GM12878 (cell line): ENCODE results near the gene COL13A1. TPM values are rescaled to one million over a fixed set of nuclear protein-coding genes. Genes with fewer than 3 reads are reported as not detected.

Experiments
- ATAC-seq: fragments of 200-7000 bp; cut with Tn5 transposase; 3 replicates; pipeline ENCODE4 v1.9.1; 2020; ENCODE audit warnings: mild to moderate bottlenecking, moderate library complexity
- BruUV-seq: library from RNA; stranded (reverse); fragments of 400-500 nt; replicated peaks from 2 replicates; lab custom pipeline; 2021; lab: Mats Ljungman, UMichigan
- CTCF ChIA-PET: fragments of 300-600 bp; sonication (Branson Sonifier 250); formaldehyde crosslinking; extraction: SDS; loops from one replicate; lab custom pipeline; 2021; ENCODE audit warnings: inconsistent platforms; lab: Yijun Ruan, JAX
- POLR2A ChIA-PET: fragments of 350-600 bp; formaldehyde crosslinking; extraction: SDS; loops from one replicate; lab custom pipeline; 2021; ENCODE audit warnings: inconsistent platforms; lab: Charles Lee
- RAD21 ChIA-PET: fragments of 300-600 bp; sonication (Branson Sonifier 250); formaldehyde crosslinking; loops from one replicate; lab custom pipeline; 2023; ENCODE audit warnings: antibody characterized with exemption; ENCODE audit not compliant: unreplicated experiment; lab: Charles Lee
- SMC1A ChIA-PET: fragments of 300-600 bp; sonication (Branson Sonifier 250); formaldehyde crosslinking; loops from one replicate; lab custom pipeline; 2023; ENCODE audit not compliant: unreplicated experiment, uncharacterized antibody; lab: Charles Lee
- DNase-seq: peaks from one replicate; pipeline ENCODE4 v3.0.0-alpha.2; 2011; ENCODE audit warnings: low read depth, low spot score
- FAIRE-seq: peaks from 3 replicates; lab custom pipeline; 2011; peaks lifted over from hg19 to GRCh38; lab: Jason Lieb, UNC
- H2AFZ ChIP-seq: 2 replicates; pipeline ENCODE4 v1.6.0; 2011; ENCODE audit warnings: low read depth, low read length, control low read depth; ENCODE audit not compliant: control insufficient read depth
- H3K27ac ChIP-seq: 2 replicates; pipeline ENCODE4 v1.5.1; 2011; ENCODE audit warnings: control low read depth; ENCODE audit not compliant: control insufficient read depth, insufficient read depth
- H3K27me3 ChIP-seq, 2 experiments: replicated peaks in 1 of 2; 2 replicates each; pipeline versions ENCODE4 v1.6.0 to v1.6.1; 2011; ENCODE audit warnings: low read length in 1 of 2; ENCODE audit not compliant: control insufficient read depth in 2 of 2, insufficient read depth in 2 of 2
- H3K36me3 ChIP-seq, 2 experiments: 2 replicates each; pipeline ENCODE4 v1.5.1; 2011; ENCODE audit warnings: low read length in 1 of 2; ENCODE audit not compliant: control insufficient read depth in 2 of 2, insufficient read depth in 2 of 2
- H3K4me1 ChIP-seq: 2 replicates; pipeline ENCODE4 v1.6.1; 2011; ENCODE audit warnings: mild to moderate bottlenecking, low read length, moderate library complexity, mixed read lengths; ENCODE audit not compliant: control insufficient read depth, insufficient read depth
- H3K4me2 ChIP-seq: 2 replicates; pipeline ENCODE4 v1.6.0; 2011; ENCODE audit warnings: control low read depth; ENCODE audit not compliant: control insufficient read depth, insufficient read depth
- H3K4me3 ChIP-seq: fragments of 200-600 bp; sonication (generic); 2 replicates; pipeline ENCODE4 v1.5.1; 2016
- H3K79me2 ChIP-seq: 2 replicates; pipeline ENCODE4 v1.6.0; 2011; ENCODE audit warnings: low read length; ENCODE audit not compliant: control insufficient read depth, insufficient read depth
- H3K9ac ChIP-seq: 2 replicates; pipeline ENCODE4 v1.8.0; 2011; ENCODE audit warnings: low read length, control low read depth, mixed read lengths; ENCODE audit not compliant: control insufficient read depth, insufficient read depth
- H3K9me3 ChIP-seq: replicated peaks from 3 replicates; pipeline ENCODE4 v1.5.1; 2011; ENCODE audit warnings: mild to moderate bottlenecking, low read length; ENCODE audit not compliant: control insufficient read depth, insufficient read depth
- H4K20me1 ChIP-seq: 2 replicates; pipeline ENCODE4 v1.6.0; 2011; ENCODE audit not compliant: control insufficient read depth, insufficient read depth
- CEBPB ChIP-seq, 2 experiments: fragments of 150-350 bp in 1 of 2; IDR thresholded peaks; 2 replicates each; pipeline ENCODE4 v1.6.1; 2012 to 2014; ENCODE audit warnings: low read depth in 2 of 2, low read length in 2 of 2, borderline replicate concordance in 1 of 2, inconsistent platforms in 1 of 2
- CHD4 ChIP-seq: fragments of 200-600 bp; sonication (generic); IDR thresholded peaks from 2 replicates; pipeline ENCODE4 v1.6.1; 2016; ENCODE audit warnings: mild to moderate bottlenecking
- CUX1 ChIP-seq: IDR thresholded peaks from 2 replicates; pipeline ENCODE4 v1.6.1; 2012; ENCODE audit warnings: improper control_type of control experiment, low read depth, low read length; ENCODE audit not compliant: insufficient replicate concordance
- ELK1 ChIP-seq: IDR thresholded peaks from 2 replicates; pipeline ENCODE4 v1.6.1; 2012; ENCODE audit warnings: low read depth, low read length, improper control_type of control experiment
- IKZF1 ChIP-seq: fragments of 450-650 bp; conservative IDR thresholded peaks from 2 replicates; pipeline ENCODE4 v1.6.1; 2017; ENCODE audit warnings: antibody characterized with exemption, mild to moderate bottlenecking
- IRF4 ChIP-seq: IDR thresholded peaks from 2 replicates; pipeline ENCODE4 v1.6.1; 2011; ENCODE audit warnings: low read depth, low read length
- KLF5 ChIP-seq: fragments of 450-650 bp; IDR thresholded peaks from 2 replicates; pipeline ENCODE4 v1.6.1; 2014; ENCODE audit warnings: mild to moderate bottlenecking; ENCODE audit not compliant: partially characterized antibody
- MEF2B ChIP-seq: fragments of 450-650 bp; IDR thresholded peaks from 2 replicates; pipeline ENCODE4 v1.6.1; 2018; ENCODE audit warnings: mild to moderate bottlenecking, moderate library complexity; ENCODE audit not compliant: partially characterized antibody, poor library complexity, severe bottlenecking
- NFYB ChIP-seq: IDR thresholded peaks from 2 replicates; pipeline ENCODE4 v1.6.1; 2011; ENCODE audit warnings: low read depth, mild to moderate bottlenecking, low read length, improper control_type of control experiment, moderate library complexity; ENCODE audit not compliant: insufficient read depth
- SMARCA5 ChIP-seq: fragments of 450-650 bp; IDR thresholded peaks from 2 replicates; pipeline ENCODE4 v1.6.1; 2017; ENCODE audit warnings: mild to moderate bottlenecking
- SREBF2 ChIP-seq: IDR thresholded peaks from 2 replicates; pipeline ENCODE4 v1.6.1; 2012; ENCODE audit warnings: mild to moderate bottlenecking, low read length
- TARDBP ChIP-seq: IDR thresholded peaks from 2 replicates; pipeline ENCODE4 v1.6.1; 2016; ENCODE audit warnings: borderline replicate concordance
- TCF7 ChIP-seq: IDR thresholded peaks from 2 replicates; pipeline ENCODE4 v1.6.1; 2014; ENCODE audit warnings: antibody characterized with exemption, borderline replicate concordance
- ZBTB33 ChIP-seq: fragments of 450-650 bp; IDR thresholded peaks from 2 replicates; pipeline ENCODE4 v1.6.1; 2017; ENCODE audit warnings: mild to moderate bottlenecking
- WGBS: methylation state at CpG from one replicate; pipeline ENCODE4 v1.1.6; 2016; ENCODE audit warnings: low lambda C conversion rate; ENCODE audit not compliant: insufficient replicate concordance, insufficient coverage; ENCODE audit errors: missing lambda C conversion rate; 5-methylcytosine and 5-hydroxymethylcytosine counted together
- in situ Hi-C: fragments of 300-500 bp; cut with MboI; formaldehyde crosslinking; loops from 9 replicates; pipeline ENCODE4 v1.14.3; 2018; ENCODE audit warnings: mixed read lengths
- intact Hi-C: fragments of 100-400 bp; cut with micrococcal nuclease; formaldehyde crosslinking; loops from one replicate; pipeline ENCODE4 v1.14.2; 2022; ENCODE audit not compliant: unreplicated experiment
- polyA plus RNA-seq, 11 experiments: library from polyadenylated mRNA; depleted of rRNA in 4 of 11; unstranded in 6 of 11; stranded (reverse) in 5 of 11; fragments of >200 nt; fragmentation: Nextera tagmentation in 4 of 11; fragmentation: Illumina TruSeq in 1 of 11; extraction: Ambion mirVana in 4 of 11; extraction: Trizol in 1 of 11; gene quantifications; 1 replicate in 1 of 11; 2 replicates in 10 of 11; pipeline versions ENCODE4 v1.2.1 to v1.2.3, GENCODE V29; 2011 to 2016; ENCODE audit warnings: inconsistent platforms in 2 of 11, missing spikeins in 2 of 11, low read depth in 1 of 11
- total RNA-seq, 4 experiments: library from RNA; depleted of rRNA in 3 of 4; stranded (reverse); fragments of >200 nt in 3 of 4; fragmentation: Illumina TruSeq in 1 of 4; extraction: Trizol in 1 of 4; gene quantifications; 2 replicates each; pipeline versions ENCODE4 v1.2.1 to v1.2.3, GENCODE V29; 2013 to 2021

The COL13A1 gene
- total and polyA plus RNA-seq, 10 of the 15 experiments (the other 5 are each of a cell fraction or from before 2014, with no cell fraction given) = 0.03 to 0.15 (median 0.05) TPM; not detected in 7

DNA sequence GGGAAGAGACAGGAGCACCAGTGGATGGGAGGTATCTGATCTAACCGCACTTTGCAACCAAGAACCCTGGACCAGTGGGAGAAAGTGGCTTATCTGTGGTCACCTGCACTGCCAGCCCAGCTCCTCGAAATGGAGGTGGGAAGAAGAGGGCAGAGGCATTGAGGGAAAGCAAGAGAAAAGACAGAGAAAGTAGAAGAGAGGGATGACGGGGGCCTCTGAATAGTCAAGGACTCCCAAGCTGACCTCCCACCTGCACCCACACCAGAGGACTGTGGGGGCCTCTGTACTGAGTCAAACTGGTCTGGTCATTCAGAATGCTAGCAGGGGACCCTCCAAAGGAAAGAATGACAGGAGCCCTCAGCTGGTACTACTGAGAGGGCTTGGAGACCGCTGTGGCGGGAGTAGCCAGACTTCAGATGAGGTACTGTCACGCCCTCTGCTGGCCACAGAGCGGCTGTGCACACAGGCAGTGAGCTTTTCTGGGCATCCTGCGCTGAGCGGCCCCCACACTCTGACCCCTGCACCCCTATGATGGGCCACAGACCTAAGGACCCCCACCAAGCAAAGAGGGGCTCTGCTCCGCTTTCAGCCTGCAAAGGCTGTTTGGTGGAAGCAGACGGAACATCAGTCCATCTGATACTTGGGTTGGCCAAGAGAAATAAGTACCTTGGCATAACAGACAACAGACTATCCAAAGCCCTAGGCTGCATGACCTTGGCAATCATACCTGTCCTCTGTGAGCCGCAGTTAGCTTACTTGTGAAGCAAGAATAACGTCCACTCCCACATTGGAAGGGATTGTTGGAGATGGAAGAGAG, 112.9 kb downstream of the COL13A1 start (continued):
- no peak for TF ChIP-seq CUX1
- TF ChIP-seq MEF2B = no peak
- no peak for TF ChIP-seq IRF4

DNA sequence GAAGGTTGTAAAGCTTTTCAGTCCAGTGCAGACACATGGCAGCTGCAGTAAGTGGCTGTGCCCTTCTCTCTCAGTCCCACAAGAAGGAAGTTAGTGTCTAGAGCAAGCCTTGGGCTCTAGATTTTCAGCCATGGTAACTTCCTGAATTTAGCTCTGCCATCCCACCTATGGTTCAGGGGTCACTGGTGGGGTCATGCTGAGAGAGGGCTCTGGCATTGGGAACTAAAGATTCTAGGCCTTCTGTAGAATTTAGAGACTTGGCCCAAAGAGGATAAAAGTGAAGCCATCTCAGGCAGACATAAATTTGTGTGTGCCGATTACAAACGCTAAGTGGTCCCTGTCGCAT, 113.5 kb downstream of the COL13A1 start:
- CTCF ChIA-PET = interaction anchor here (0.6 to 2.8 kb wide), 27 partner anchors 10 to 450 kb away, joined by 3 to 30 read pairs (median 4); partner anchors contain the start of gene TYSND1
- RAD21 ChIA-PET = interaction anchor here (0.6 to 3.6 kb wide), 7 partner anchors 32 to 400 kb away, joined by 3 to 22 read pairs (median 5); partner anchors contain the start of gene TYSND1
- H3K79me2 ChIP-seq = no peaks in the 10 kb centered on the region
- no peak overlapping the region for H3K27ac ChIP-seq
- FAIRE-seq = no peak
- intact Hi-C loops (loop anchor here (2.0 to 10.0 kb wide), 3 partner anchors 128 to 400 kb away; no protein-coding TSS in a partner anchor), in situ Hi-C loops (no loop called here)
- POLR2A ChIA-PET = no interaction called here
- no peaks in the 10 kb centered on the region for H4K20me1 ChIP-seq
- H3K4me2 ChIP-seq = no peak overlapping the region
- no peak overlapping the region for H3K9ac ChIP-seq
- no TSS peak for BruUV-seq
- H3K4me3 ChIP-seq = no peak overlapping the region
- DNase-seq = no peak
- H3K36me3 ChIP-seq = no peaks in the 10 kb centered on the region
- H3K27me3 ChIP-seq = peaks cover 0 to 3% of the 10 kb centered on the region in 2 experiments; a peak in 3 of 4 replicates
- no peak overlapping the region for H2AFZ ChIP-seq
- H3K9me3 ChIP-seq = no peaks in the 10 kb centered on the region
- 39% methylated on average over 3 of the region's 3 CpGs for WGBS
- no peak for ATAC-seq
- H3K4me1 ChIP-seq = no peaks in the 10 kb centered on the region
- SMC1A ChIA-PET = interaction anchor here (1.2 to 2.6 kb wide), 7 partner anchors 11 to 400 kb away, joined by 4 to 11 read pairs (median 6); no protein-coding TSS in a partner anchor
- TF ChIP-seq NFYB (no peak), SMARCA5 (no peak), TARDBP (no peak), CHD4 (no peak), KLF5 (no peak), SREBF2 (no peak), IKZF1 (no peak), ZBTB33 (no peak), TCF7 (no peak), CEBPB (IDR thresholded peaks at IDR 0.05; ENCODE audit: borderline replicate concordance in 1 of 2, low read depth in 2 of 2, low read length in 2 of 2) (no peak), ELK1 (no peak)
